NCI-H510A (cell line): ENCODE data around the gene ANKRD13A.

Experiments
- DNase-seq: peaks from one replicate; lab custom pipeline; 2025; lab: John Stamatoyannopoulos, UW

ANKRD13A gene

GRCh38 chr12:109998904-109999648, at the start of gene ANKRD13A:
Gene ANKRD13A (plus strand): TSS chr12:109999430. CDS start chr12:109999689, 259 bp downstream.
- DNase-seq = peak; percentile 85

GRCh38 chr12:109950625-109951024, 48.6 kb upstream of the ANKRD13A start:
- no peak for DNase-seq

GRCh38 chr12:109951136-109951535, 48.1 kb upstream of the ANKRD13A start:
- DNase-seq = no peak

- DNase-seq = no peak
These were observed 47.5 kb upstream of the ANKRD13A start for GRCh38 chr12:109951751-109952150.

GRCh38 chr12:109952160-109952858, 46.9 kb upstream of the ANKRD13A start:
- DNase-seq = no peak

GRCh38 chr12:109952873-109953272, 46.4 kb upstream of the ANKRD13A start:
- DNase-seq = no peak

- no peak for DNase-seq
These were observed 45.6 kb upstream of the ANKRD13A start for GRCh38 chr12:109953656-109954055.

GRCh38 chr12:109958374-109958773, 40.9 kb upstream of the ANKRD13A start:
- DNase-seq = no peak

- DNase-seq = no peak
These were observed 39.7 kb upstream of the ANKRD13A start for GRCh38 chr12:109959411-109960093.

- DNase-seq = no peak
These were observed 38.0 kb upstream of the ANKRD13A start for GRCh38 chr12:109961201-109961600.

GRCh38 chr12:109961612-109962011, 37.6 kb upstream of the ANKRD13A start:
- DNase-seq = no peak

GRCh38 chr12:109962398-109962797, 36.8 kb upstream of the ANKRD13A start:
- no peak for DNase-seq

GRCh38 chr12:109963330-109963729, 35.9 kb upstream of the ANKRD13A start:
- no peak for DNase-seq

- no peak for DNase-seq
These were observed 35.3 kb upstream of the ANKRD13A start for GRCh38 chr12:109963743-109964429.

GRCh38 chr12:109966546-109966945, 32.7 kb upstream of the ANKRD13A start:
- no peak for DNase-seq

GRCh38 chr12:109967383-109968031, 31.7 kb upstream of the ANKRD13A start:
- no peak for DNase-seq

- DNase-seq = no peak
These were observed 31.2 kb upstream of the ANKRD13A start for GRCh38 chr12:109968032-109968420.

GRCh38 chr12:109968801-109969200, 30.4 kb upstream of the ANKRD13A start:
- DNase-seq = no peak

- DNase-seq = no peak
These were observed 26.4 kb upstream of the ANKRD13A start for GRCh38 chr12:109972821-109973220.

- DNase-seq = no peak
These were observed 17.9 kb upstream of the ANKRD13A start for GRCh38 chr12:109981311-109981710.

- DNase-seq = no peak
These were observed 17.0 kb upstream of the ANKRD13A start for GRCh38 chr12:109982210-109982609.
